GM10847 (cell line): ENCODE measurements around the gene CCDC85C.

Experiments
- POLR2A ChIP-seq: IDR thresholded peaks from 2 replicates; pipeline ENCODE4 v1.6.1; 2011; ENCODE audit not compliant: insufficient read length; ENCODE audit errors: extremely low read depth

The CCDC85C gene

DNA sequence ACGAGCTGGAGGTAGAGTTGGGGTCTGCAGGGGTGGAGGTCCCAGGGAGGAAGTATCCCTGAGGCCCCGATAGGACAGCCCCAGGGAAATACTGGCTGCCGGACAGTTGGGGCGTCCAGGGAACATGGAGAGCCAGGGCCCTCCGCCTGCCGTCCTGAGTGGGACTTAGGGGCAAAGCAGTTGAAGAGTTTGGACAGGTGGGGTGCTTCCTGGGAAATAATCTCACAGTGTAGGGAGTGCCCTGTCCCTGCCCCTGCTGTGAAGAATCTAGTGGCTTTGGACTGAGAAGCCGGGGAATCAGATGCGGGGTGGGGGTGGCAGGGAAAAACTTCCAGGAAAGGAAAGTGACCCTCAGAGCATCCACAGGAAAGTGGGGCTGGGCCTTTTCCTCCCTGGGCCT lies 31.1 kb upstream of the CCDC85C start:
- TF ChIP-seq POLR2A: no peak

DNA sequence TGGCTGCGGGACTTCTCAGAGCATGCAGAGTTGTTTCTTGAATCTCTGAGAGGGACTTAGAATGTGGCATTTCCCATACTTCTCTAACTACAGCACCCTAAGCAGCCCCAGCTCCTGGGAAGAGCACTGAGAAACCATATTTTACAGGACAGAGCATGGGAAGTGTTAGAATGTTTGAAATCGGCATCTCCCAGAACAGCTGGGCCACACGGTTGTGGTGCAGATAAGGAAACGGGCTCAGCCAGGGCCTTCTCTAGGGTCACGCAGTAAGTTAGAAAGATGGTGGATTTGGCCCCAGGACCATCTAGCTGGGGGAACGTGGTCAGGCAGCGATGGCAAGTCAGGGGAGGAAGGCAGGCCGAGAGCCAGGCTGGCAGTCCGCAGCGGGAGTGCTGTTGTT lies 30.4 kb upstream of the CCDC85C start:
- no peak for TF ChIP-seq POLR2A

DNA sequence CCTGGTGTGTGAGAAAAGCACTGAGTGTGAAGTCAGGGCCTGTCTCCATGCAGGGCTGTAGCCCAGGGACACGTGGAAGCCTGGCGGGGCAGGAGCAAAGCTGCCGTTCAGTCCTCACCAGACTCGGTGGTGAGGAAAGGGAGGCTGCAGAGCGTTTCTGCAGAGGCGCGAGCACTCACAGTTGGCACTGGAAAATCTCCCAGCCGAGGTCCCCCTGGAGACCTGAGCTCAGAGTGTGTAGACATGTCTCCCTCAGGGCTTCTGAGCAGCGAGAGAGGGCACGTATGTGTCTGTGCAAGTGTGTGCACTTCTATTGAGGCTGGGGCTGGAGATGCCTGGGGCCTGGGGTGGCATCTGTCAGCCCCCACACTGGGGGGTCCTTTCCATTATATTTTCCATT lies 29.9 kb upstream of the CCDC85C start:
- no peak for TF ChIP-seq POLR2A

DNA sequence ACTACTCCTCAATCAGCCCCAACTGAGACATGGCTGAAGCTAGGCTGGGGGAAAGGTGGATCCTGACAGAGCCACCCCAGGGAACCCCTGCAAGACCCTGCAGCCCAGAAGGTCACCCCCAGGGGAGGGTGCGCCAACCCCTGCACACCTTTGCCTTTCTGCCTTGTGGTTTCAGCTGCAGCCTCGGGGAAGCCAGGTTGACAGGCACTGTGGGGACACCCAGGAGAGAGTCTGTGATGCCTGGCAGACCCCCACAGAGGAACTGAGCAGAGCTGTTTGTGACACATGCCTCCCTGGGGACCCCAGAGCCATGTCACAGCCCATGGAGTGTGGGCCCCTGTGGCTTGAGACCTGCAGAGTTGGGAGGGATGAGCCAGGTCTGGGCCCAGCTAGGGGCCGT lies 29.1 kb upstream of the CCDC85C start:
- no peak for TF ChIP-seq POLR2A

DNA sequence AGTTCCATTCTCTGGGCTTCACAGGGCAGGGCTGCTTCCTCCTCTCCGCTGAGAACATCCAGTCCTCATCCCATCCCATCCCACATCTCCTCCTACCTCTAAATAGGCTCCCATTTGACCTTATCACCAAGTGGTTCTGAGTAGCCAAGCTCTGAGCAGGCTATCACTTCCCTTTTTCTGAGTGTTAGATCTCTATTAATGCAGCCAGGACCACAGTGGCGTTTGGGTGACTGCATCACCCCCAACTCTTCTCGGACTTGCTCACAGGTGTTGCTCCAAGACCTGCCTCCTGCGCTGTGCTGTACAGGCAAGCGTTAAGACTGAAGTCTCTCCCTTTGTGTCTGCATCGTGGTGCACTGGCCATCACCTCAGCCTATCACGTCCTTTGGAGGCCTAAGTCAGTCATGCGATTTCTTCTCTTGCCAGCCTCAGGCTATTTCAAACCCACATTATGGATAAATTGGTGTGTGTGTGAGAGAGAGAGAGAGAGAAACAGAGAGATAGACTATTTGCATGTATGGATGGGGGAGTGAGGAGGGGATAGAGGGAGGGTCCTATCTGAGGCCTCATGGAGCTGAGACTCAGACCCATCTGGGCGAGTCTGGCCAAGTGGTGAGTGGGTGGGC lies 28.5 kb upstream of the CCDC85C start:
- TF ChIP-seq POLR2A: no peak

DNA sequence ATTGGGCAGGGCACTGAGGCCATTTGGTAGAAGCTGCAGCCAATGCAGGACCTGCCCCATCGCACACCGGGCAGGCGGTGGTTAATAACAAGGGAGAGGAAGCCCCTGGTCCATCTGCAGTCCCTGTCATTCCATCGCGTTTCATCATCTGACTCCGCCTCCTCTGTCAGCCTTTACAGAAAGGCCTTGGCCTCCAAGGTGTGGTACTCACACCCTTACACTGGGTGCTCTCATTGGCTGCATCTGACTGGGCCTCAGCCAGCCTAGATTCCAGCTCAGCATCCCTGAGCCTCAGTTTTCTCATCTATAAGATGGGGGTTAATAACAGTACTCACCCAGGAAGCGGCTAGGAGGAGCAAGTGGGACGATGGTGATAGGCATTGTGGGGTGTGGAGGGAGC lies 26.2 kb upstream of the CCDC85C start:
- no peak for TF ChIP-seq POLR2A

DNA sequence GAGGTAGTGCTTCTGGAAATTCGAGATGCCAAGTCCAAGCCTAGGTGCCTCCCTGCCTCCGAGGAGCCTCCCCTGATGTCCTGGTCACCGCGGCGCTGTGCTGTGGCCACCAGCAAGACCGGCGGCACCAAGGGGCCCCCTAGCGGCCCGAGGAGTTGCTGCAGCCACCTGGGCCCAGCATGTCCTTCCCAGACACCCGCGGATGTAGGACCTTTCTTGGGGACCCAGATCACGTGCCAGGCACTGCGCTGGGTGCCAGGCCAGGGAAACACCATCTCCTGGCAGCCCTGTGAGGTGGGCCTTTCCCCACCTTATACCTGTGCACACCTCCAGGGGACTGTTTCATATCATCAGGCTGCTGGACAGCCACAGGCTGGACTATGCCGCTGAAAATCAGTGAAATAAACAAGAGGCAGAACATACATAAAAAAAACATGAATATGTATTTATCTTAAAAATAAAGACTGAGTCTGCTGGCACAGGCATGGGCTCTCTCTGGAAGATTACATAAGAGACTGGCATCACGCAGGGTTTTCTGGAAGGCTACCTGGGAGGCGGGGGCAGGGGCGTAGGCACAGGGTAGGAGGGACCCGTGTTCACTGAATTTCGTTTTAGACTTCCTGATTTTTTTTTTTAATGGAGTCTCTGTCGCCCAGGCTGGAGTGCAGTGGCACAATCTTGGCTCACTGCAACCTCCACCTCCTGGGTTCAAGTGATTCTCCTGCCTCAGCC lies 25.0 kb upstream of the CCDC85C start:
- TF ChIP-seq POLR2A: no peak

DNA sequence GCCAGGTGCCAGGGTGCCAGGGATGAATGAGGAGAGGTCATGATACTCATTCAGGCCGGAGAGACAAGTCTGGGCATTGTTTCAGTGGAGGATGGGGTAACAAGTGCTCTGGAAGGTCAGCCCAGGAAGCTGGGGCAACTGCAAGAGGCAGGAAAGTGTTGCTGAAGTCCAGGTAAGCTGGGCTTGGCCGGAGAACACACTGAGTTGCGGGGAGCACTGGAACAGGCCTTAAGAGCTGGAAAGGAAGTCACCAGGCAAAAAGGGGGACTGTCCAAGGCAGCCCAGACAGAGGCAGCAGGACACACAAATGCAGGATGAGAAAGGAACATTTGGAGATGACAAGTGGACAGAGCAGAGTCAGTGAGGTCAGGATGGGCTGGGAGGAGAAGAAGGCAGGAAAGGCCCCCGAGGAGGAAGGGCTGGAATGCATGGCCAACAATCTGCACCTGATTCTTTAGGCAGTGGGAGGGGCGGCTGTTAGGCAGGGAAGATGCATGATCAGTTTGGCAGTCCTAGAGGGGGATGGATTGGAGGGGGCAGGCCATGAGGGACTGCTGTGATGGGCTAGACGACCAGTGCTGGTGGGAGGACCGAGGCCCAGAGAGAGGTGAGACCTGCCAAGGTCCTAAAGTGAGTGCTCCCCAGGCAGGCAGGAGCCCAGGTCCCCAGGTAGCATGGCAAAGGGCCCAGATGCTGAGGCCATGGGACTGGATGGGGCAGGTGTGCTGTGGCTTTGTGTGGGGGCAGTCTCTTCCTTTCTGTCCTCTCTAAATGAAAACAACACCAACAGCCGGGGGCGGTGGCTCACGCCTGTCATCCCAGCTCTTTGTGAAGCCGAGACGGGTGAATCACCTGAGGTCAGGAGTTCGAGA lies 23.7 kb upstream of the CCDC85C start:
- TF ChIP-seq POLR2A: no peak

DNA sequence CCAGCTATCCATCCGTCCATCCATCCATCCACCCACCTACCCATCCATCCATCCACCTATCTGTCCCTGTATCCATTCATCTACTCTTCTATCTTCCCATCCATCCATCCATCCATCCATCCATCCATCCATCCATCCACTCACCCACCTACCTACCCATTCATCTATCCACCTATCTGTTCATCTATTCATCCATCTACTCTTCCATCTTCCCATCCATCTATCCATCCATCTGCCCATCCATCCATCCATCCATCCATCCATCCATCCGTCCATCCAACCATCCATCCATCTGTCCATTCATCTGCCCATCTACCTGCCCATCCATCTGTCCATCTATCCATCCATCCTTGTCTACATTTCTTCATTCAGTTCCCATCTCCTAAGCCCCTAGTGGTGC lies 23.1 kb upstream of the CCDC85C start:
- TF ChIP-seq POLR2A: no peak

DNA sequence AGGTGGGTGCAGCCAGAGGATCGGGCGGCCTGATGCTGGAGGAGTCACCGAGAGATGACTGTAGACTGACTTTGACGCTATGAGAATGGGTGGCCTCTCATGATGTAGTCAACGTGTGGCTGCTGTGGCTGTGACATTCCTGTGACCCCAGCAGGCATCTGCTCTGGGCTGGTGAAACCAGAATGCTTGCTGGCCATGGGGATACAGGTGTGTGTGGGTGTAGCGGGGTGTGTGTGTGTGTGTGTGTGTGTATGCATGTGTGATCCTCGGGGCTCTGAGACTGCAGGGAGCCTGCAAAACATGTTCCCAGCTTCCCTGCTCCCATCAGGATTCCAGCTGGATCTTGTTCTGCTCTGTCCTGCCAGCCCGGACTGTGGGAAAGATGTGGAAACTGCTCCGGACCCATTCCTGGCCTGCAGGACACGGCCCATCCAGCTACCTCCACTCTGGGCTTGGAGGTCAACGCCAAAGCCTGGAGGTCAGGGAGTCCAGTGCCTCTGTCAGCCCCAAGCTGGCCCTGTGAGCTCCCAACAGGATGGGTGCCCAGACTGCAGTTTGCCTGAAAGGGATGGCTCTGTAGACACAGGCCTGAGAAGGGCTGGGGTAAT lies 22.1 kb upstream of the CCDC85C start:
- TF ChIP-seq POLR2A: no peak

DNA sequence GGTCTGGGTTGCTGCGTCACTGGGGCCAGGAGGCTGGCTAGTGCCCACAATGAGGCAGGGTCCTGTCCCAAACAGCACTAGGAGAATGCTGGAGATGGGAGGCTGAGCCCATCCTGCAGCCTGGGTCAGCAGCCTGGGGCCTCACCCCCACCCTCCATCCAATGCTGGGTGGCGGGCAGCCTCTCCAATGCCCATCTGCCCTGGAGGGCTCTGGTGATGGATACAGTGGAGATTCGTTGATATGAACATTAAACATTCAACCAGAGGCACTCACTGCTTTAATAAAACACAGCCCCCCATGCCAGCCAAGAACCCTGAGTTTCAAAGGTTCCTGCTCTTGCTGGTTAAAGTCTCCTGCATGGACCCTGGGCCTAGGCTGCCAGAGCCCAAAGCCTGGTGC lies 21.5 kb upstream of the CCDC85C start:
- no peak for TF ChIP-seq POLR2A

DNA sequence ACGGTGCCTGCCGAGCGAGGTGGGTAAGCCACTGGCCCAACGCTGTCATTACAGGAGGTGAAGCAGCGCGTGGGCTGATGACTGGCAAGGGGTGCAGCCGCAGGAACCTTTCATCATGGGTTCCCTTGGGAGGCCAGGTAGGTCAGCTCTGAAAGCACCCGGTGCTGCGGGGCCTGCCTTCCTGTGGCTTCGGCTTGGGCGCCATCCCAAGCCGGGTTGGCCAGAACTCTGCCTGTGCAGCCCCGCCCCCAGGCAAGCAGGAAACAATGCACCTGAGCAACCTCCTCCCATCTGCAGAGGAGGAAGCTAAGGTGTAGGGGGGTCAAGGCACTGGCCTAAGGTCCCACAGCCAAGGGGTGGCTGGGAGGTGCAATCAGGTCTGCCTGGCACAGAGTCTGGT lies 21.0 kb upstream of the CCDC85C start:
- TF ChIP-seq POLR2A: no peak

DNA sequence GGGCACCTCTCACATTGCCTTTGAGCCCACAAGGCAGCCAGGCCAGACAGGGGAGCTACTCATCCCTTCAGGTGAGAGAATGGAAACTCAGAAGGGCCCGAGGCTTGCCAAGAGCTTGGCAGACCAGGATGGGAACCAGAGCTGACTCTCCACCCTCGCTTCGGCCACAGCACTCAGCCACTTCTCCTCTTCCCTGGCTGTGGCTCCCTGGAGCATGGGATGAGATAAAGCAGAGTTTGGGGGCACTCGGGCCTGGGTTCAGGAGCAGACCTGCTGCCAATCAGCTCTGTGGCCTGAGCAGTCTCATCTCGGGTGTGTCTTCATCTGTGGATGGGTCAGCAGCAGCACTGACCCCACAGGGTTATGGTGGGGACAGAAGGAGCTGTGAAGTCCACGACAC lies 20.0 kb upstream of the CCDC85C start:
- TF ChIP-seq POLR2A: no peak

DNA sequence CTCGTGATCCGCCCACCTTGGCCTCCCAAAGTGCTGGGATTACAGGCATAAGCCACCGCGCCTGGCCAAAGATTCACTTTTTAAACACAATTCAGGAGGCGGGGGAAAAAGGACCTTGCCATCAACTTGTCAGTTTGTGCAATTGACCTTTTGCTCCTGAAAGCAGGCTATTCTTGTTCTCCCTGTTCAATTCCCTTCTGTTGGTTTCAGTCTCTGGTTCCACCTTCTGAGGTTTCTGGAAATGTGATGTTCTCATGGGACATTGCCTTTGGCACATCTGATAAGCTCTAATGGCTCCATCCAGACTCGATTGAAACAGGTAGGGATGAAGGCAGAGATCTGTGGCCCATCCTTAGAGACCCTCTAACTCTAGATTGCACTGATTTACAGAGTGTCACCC lies 17.9 kb upstream of the CCDC85C start:
- no peak for TF ChIP-seq POLR2A
